Measurements from ENCODE around the gene ONECUT2. TPM values are rescaled to one million over a fixed set of nuclear protein-coding genes. Genes with fewer than 3 reads are reported as not detected.

ONECUT2 gene
- total RNA-seq, 2 experiments from 2014 or later, result not detected

DNA sequence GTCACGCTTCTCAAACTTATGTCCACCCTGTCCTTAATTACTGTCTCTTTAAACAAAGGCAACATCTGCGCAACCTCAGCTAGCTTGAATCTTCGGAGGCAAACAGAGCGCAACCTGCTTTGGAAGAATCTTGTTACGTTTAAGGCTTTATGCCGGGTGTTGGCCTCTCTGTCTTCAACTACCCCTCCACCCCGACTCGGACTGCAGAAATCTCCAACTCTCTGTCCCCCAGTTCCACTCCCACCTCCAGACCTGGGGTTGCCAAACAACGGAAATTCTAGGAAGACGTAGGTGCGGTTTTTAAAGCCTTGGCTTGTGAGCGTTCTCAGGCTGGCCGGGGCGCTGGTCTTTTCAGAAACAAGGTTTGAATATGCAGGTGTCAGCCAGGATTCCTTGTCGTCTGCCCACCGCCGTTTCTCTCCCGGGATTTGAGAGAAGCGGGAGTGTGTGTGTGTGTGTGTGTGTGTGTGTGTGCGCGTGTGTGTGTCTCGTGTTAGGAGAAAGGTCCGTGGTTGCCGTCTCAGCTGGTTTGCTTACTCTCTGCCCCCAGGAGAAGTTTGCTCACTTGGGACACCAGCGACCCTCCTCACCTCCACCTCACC lies 1.1 kb upstream of the ONECUT2 start:
- Histone ChIP-seq H3K36me3 (ENCODE audit: insufficient read depth, low read length) (no peaks in the 10 kb centered on the region), H3K4me1 (ENCODE audit: insufficient read depth, low read length, poor library complexity, severe bottlenecking) (no peaks in the 10 kb centered on the region), H2AFZ (ENCODE audit: low read length) (no peak overlapping the region), H3K79me2 (ENCODE audit: insufficient read depth, low read depth, low read length) (no peaks in the 10 kb centered on the region), H3K4me3 (ENCODE audit: low read depth, low read length, poor library complexity, severe bottlenecking) (no peak overlapping the region), H3K9me3 (ENCODE audit: low read length) (no peaks in the 10 kb centered on the region), H4K20me1 (ENCODE audit: insufficient read depth, low read length) (no peaks in the 10 kb centered on the region), H3K27ac (ENCODE audit: low read depth, low read length, poor library complexity, severe bottlenecking) (no peak overlapping the region), H3K4me2 (ENCODE audit: low read length) (no peak overlapping the region), H3K9me2 (ENCODE audit: insufficient read depth, low read length) (no peaks in the 10 kb centered on the region)
- no peak for DNase-seq (ENCODE audit: low spot score)
- CTCF ChIA-PET (ENCODE audit: unreplicated experiment), result no interaction called here
- no TSS peak for BruUV-seq (replicated peaks)
- TF ChIP-seq EZH2phosphoT487 (IDR thresholded peaks at IDR 0.05; ENCODE audit: borderline replicate concordance, low read depth, low read length) (no peak), CTCF (conservative IDR thresholded peaks at IDR 0.05; ENCODE audit: low read length) (no peak)
- intact Hi-C loops (cut with micrococcal nuclease; ENCODE audit: unreplicated experiment), result no loop called here
- POLR2A ChIA-PET, result no interaction called here

DNA sequence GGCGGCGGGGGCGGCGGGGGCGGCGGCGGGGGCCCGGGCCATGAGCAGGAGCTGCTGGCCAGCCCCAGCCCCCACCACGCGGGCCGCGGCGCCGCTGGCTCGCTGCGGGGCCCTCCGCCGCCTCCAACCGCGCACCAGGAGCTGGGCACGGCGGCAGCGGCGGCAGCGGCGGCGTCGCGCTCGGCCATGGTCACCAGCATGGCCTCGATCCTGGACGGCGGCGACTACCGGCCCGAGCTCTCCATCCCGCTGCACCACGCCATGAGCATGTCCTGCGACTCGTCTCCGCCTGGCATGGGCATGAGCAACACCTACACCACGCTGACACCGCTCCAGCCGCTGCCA lies 644 bp downstream of the ONECUT2 start:
- Histone ChIP-seq H3K4me1 (ENCODE audit: insufficient read depth, low read length, poor library complexity, severe bottlenecking) (no peaks in the 10 kb centered on the region), H3K27ac (ENCODE audit: low read depth, low read length, poor library complexity, severe bottlenecking) (no peak overlapping the region), H3K9me3 (ENCODE audit: low read length) (no peaks in the 10 kb centered on the region), H2AFZ (ENCODE audit: low read length) (no peak overlapping the region), H3K79me2 (ENCODE audit: insufficient read depth, low read depth, low read length) (no peaks in the 10 kb centered on the region), H3K4me3 (ENCODE audit: low read depth, low read length, poor library complexity, severe bottlenecking) (no peak overlapping the region), H3K9me2 (ENCODE audit: insufficient read depth, low read length) (no peaks in the 10 kb centered on the region), H3K4me2 (ENCODE audit: low read length) (no peak overlapping the region), H4K20me1 (ENCODE audit: insufficient read depth, low read length) (no peaks in the 10 kb centered on the region), H3K36me3 (ENCODE audit: insufficient read depth, low read length) (no peaks in the 10 kb centered on the region)
- TF ChIP-seq CTCF (conservative IDR thresholded peaks at IDR 0.05; ENCODE audit: low read length) (no peak), EZH2phosphoT487 (IDR thresholded peaks at IDR 0.05; ENCODE audit: borderline replicate concordance, low read depth, low read length) (no peak)
- intact Hi-C loops (cut with micrococcal nuclease; ENCODE audit: unreplicated experiment), result no loop called here
- no peak for DNase-seq (ENCODE audit: low spot score)
- CTCF ChIA-PET (ENCODE audit: unreplicated experiment), result no interaction called here
- BruUV-seq (replicated peaks), result no TSS peak
- POLR2A ChIA-PET, result no interaction called here

DNA sequence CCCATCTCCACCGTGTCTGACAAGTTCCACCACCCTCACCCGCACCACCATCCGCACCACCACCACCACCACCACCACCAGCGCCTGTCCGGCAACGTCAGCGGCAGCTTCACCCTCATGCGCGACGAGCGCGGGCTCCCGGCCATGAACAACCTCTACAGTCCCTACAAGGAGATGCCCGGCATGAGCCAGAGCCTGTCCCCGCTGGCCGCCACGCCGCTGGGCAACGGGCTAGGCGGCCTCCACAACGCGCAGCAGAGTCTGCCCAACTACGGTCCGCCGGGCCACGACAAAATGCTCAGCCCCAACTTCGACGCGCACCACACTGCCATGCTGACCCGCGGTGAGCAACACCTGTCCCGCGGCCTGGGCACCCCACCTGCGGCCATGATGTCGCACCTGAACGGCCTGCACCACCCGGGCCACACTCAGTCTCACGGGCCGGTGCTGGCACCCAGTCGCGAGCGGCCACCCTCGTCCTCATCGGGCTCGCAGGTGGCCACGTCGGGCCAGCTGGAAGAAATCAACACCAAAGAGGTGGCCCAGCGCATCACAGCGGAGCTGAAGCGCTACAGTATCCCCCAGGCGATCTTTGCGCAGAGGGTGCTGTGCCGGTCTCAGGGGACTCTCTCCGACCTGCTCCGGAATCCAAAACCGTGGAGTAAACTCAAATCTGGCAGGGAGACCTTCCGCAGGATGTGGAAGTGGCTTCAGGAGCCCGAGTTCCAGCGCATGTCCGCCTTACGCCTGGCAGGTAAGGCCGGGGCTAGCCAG lies 1.2 kb downstream of the ONECUT2 start:
- POLR2A ChIA-PET, result no interaction called here
- H3K36me3 ChIP-seq (ENCODE audit: insufficient read depth, low read length), result no peaks in the 10 kb centered on the region
- TF ChIP-seq CTCF (conservative IDR thresholded peaks at IDR 0.05; ENCODE audit: low read length) (no peak), EZH2phosphoT487 (IDR thresholded peaks at IDR 0.05; ENCODE audit: borderline replicate concordance, low read depth, low read length) (no peak)
- intact Hi-C loops (cut with micrococcal nuclease; ENCODE audit: unreplicated experiment), result no loop called here
- no peaks in the 10 kb centered on the region for H3K9me2 ChIP-seq (ENCODE audit: insufficient read depth, low read length)
- H4K20me1 ChIP-seq (ENCODE audit: insufficient read depth, low read length), result no peaks in the 10 kb centered on the region
- DNase-seq (ENCODE audit: low spot score), result no peak
- no peak overlapping the region for H2AFZ ChIP-seq (ENCODE audit: low read length)
- BruUV-seq (replicated peaks), result no TSS peak
- no peak overlapping the region for H3K4me3 ChIP-seq (ENCODE audit: low read depth, low read length, poor library complexity, severe bottlenecking)
- H3K79me2 ChIP-seq (ENCODE audit: insufficient read depth, low read depth, low read length), result no peaks in the 10 kb centered on the region
- CTCF ChIA-PET (ENCODE audit: unreplicated experiment), result no interaction called here
- H3K9me3 ChIP-seq (ENCODE audit: low read length), result no peaks in the 10 kb centered on the region
- no peaks in the 10 kb centered on the region for H3K4me1 ChIP-seq (ENCODE audit: insufficient read depth, low read length, poor library complexity, severe bottlenecking)
- H3K27ac ChIP-seq (ENCODE audit: low read depth, low read length, poor library complexity, severe bottlenecking), result no peak overlapping the region
- no peak overlapping the region for H3K4me2 ChIP-seq (ENCODE audit: low read length)
